Neural cell (in vitro differentiated cells): Measurements from ENCODE around the gene MYG1. TPM values are rescaled to one million over a fixed set of nuclear protein-coding genes. Genes with fewer than 3 reads are reported as not detected.
A peak's percentile ranks its signal among the peaks of the same experiment; 100 is the strongest.

Source experiments
- H2AFZ ChIP-seq: fragments of 200-600, 300-800 bp; sonication (generic), shearing (Covaris generic); 2 replicates; pipeline ENCODE4 v1.6.0; 2014; ENCODE audit warnings: low read depth, mild to moderate bottlenecking, antibody characterized with exemption, low read length, moderate library complexity
- H3F3A ChIP-seq: fragments of 200-600 bp; shearing (Covaris generic); 2 replicates; pipeline ENCODE4 v1.6.1; 2016; ENCODE audit warnings: mild to moderate bottlenecking, moderate library complexity, mixed read lengths, antibody characterized with exemption, low read length; ENCODE audit not compliant: insufficient read depth, poor library complexity, severe bottlenecking
- H3K27ac ChIP-seq: fragments of 200-600, 300-800 bp; sonication (generic), shearing (Covaris generic); 2 replicates; pipeline ENCODE4 v1.5.1; 2014; ENCODE audit warnings: mild to moderate bottlenecking, low read length, moderate library complexity
- H3K27me3 ChIP-seq: fragments of 300-800, 200-600 bp; sonication (generic), shearing (Covaris generic); 2 replicates; pipeline ENCODE4 v1.6.0; 2014; ENCODE audit warnings: mild to moderate bottlenecking, low read depth, low read length, moderate library complexity; ENCODE audit not compliant: insufficient read depth
- H3K36me3 ChIP-seq: fragments of 300-800, 200-600 bp; sonication (generic), shearing (Covaris generic); 2 replicates; pipeline ENCODE4 v1.5.1; 2014; ENCODE audit warnings: mild to moderate bottlenecking, antibody characterized with exemption, low read length, moderate library complexity; ENCODE audit not compliant: insufficient read depth
- H3K4me2 ChIP-seq: fragments of 300-800, 200-600 bp; sonication (generic), shearing (Covaris generic); 2 replicates; pipeline ENCODE4 v1.6.0; 2014; ENCODE audit warnings: mild to moderate bottlenecking, low read length
- H3K4me3 ChIP-seq: fragments of 300-800, 200-600 bp; sonication (generic), shearing (Covaris generic); 2 replicates; pipeline ENCODE4 v1.5.1; 2014; ENCODE audit warnings: mild to moderate bottlenecking, low read length, moderate library complexity
- H3K79me2 ChIP-seq: fragments of 200-600 bp; shearing (Covaris generic); replicated peaks from 2 replicates; pipeline ENCODE4 v1.6.0; 2014; ENCODE audit warnings: mild to moderate bottlenecking, low read length, moderate library complexity; ENCODE audit not compliant: insufficient read depth
- H3K9ac ChIP-seq: fragments of 300-800, 200-600 bp; sonication (generic), shearing (Covaris generic); 2 replicates; pipeline ENCODE4 v1.6.1; 2016; ENCODE audit warnings: mild to moderate bottlenecking, low read length, mixed read lengths
- H3K9me2 ChIP-seq: fragments of 200-600 bp; shearing (Covaris generic); 2 replicates; pipeline ENCODE4 v1.6.1; 2016; ENCODE audit warnings: mild to moderate bottlenecking, low read length, mixed read lengths; ENCODE audit not compliant: insufficient read depth
- H3K9me3 ChIP-seq: fragments of 200-600, 300-800 bp; sonication (generic), shearing (Covaris generic); 2 replicates; pipeline ENCODE4 v1.6.1; 2016; ENCODE audit warnings: mild to moderate bottlenecking, mixed run types, low read length, moderate library complexity, mixed read lengths
- H4K20me1 ChIP-seq: fragments of 200-600 bp; shearing (Covaris generic); 2 replicates; pipeline ENCODE4 v1.6.1; 2016; ENCODE audit warnings: mild to moderate bottlenecking, mixed run types; ENCODE audit not compliant: insufficient read depth
- EP300 ChIP-seq: fragments of 450-650 bp; conservative IDR thresholded peaks from 2 replicates; pipeline ENCODE4 v1.6.1; 2014; ENCODE audit warnings: antibody characterized with exemption, mild to moderate bottlenecking, moderate library complexity; ENCODE audit not compliant: poor library complexity, severe bottlenecking
- EZH2 ChIP-seq: fragments of 200-600, 300-800 bp; shearing (Covaris generic), sonication (generic); IDR thresholded peaks from 2 replicates; pipeline ENCODE4 v1.6.1; 2014; ENCODE audit warnings: antibody characterized with exemption, low read length, borderline replicate concordance, mild to moderate bottlenecking; ENCODE audit not compliant: insufficient read depth, poor library complexity, severe bottlenecking
- MXI1 ChIP-seq: fragments of 450-650 bp; conservative IDR thresholded peaks from 2 replicates; pipeline ENCODE4 v1.6.1; 2014; ENCODE audit warnings: antibody characterized with exemption, mild to moderate bottlenecking; ENCODE audit not compliant: poor library complexity, severe bottlenecking
- POLR2AphosphoS5 ChIP-seq: IDR thresholded peaks from 2 replicates; pipeline ENCODE4 v1.6.1; 2012
- RAD21 ChIP-seq: fragments of 450-650 bp; conservative IDR thresholded peaks from 2 replicates; pipeline ENCODE4 v1.6.1; 2014; ENCODE audit warnings: antibody characterized with exemption, mild to moderate bottlenecking, moderate library complexity
- SMC3 ChIP-seq: fragments of 450-650 bp; conservative IDR thresholded peaks from 2 replicates; pipeline ENCODE4 v1.6.1; 2014; ENCODE audit warnings: antibody characterized with exemption, mild to moderate bottlenecking, moderate library complexity; ENCODE audit not compliant: poor library complexity
- TAF1 ChIP-seq: IDR thresholded peaks from 2 replicates; pipeline ENCODE4 v1.6.1; 2012; ENCODE audit warnings: low read depth
- polyA plus RNA-seq: library from polyadenylated mRNA; depleted of rRNA; stranded (reverse); fragments of >200 nt; gene quantifications from 2 replicates; pipeline ENCODE4 v1.2.3, GENCODE V29; 2014
- TF ChIP-seq, protein P1 (sequence below): IDR thresholded peaks from 2 replicates; pipeline ENCODE4 v1.6.1; 2012; ENCODE audit warnings: borderline replicate concordance
- TF ChIP-seq, protein P2 (sequence below): fragments of 450-650 bp; IDR thresholded peaks from 2 replicates; pipeline ENCODE4 v1.5.1; 2014; ENCODE audit warnings: antibody characterized with exemption, mild to moderate bottlenecking, moderate library complexity; ENCODE audit not compliant: poor library complexity, severe bottlenecking

Gene MYG1
- polyA plus RNA-seq, 1 donor from 2014 or later = 70.5 TPM

DNA sequence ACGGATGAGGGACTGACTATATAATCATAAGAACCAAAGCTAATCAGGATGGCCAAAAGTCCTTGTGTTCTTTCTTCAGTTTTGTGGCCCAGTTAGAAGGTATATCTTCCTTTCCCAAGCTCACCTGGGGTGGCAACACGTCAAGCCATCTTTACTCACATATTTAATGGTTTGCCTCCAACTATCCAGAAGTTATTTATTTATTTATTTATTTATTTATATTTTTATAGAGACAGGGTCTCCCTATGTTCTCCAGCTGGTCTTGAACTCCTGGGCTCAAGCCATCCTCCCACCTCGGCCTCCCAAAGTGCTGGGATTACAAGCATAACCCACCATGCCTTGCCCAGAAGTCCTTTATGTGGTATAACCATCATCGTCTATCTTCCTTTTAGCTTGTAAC is 48.4 kb downstream of the MYG1 start:
- no peak overlapping the region for H3K4me2 ChIP-seq
- no peaks in the 10 kb centered on the region for H3K9me2 ChIP-seq
- no peaks in the 10 kb centered on the region for H3F3A ChIP-seq
- H4K20me1 ChIP-seq = no peaks in the 10 kb centered on the region
- no peaks in the 10 kb centered on the region for H3K79me2 ChIP-seq
- no peak overlapping the region for H3K27ac ChIP-seq
- no peaks in the 10 kb centered on the region for H3K9me3 ChIP-seq
- H3K27me3 ChIP-seq = no peaks in the 10 kb centered on the region
- no peak overlapping the region for H2AFZ ChIP-seq
- no peak overlapping the region for H3K9ac ChIP-seq
- TF ChIP-seq SMC3 = no peak
- TF ChIP-seq, protein P1, sequence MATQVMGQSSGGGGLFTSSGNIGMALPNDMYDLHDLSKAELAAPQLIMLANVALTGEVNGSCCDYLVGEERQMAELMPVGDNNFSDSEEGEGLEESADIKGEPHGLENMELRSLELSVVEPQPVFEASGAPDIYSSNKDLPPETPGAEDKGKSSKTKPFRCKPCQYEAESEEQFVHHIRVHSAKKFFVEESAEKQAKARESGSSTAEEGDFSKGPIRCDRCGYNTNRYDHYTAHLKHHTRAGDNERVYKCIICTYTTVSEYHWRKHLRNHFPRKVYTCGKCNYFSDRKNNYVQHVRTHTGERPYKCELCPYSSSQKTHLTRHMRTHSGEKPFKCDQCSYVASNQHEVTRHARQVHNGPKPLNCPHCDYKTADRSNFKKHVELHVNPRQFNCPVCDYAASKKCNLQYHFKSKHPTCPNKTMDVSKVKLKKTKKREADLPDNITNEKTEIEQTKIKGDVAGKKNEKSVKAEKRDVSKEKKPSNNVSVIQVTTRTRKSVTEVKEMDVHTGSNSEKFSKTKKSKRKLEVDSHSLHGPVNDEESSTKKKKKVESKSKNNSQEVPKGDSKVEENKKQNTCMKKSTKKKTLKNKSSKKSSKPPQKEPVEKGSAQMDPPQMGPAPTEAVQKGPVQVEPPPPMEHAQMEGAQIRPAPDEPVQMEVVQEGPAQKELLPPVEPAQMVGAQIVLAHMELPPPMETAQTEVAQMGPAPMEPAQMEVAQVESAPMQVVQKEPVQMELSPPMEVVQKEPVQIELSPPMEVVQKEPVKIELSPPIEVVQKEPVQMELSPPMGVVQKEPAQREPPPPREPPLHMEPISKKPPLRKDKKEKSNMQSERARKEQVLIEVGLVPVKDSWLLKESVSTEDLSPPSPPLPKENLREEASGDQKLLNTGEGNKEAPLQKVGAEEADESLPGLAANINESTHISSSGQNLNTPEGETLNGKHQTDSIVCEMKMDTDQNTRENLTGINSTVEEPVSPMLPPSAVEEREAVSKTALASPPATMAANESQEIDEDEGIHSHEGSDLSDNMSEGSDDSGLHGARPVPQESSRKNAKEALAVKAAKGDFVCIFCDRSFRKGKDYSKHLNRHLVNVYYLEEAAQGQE = no peak
- no peak for TF ChIP-seq TAF1
- TF ChIP-seq EP300 = no peak
- no peak for TF ChIP-seq MXI1
- no peak for TF ChIP-seq RAD21
- TF ChIP-seq, protein P2, sequence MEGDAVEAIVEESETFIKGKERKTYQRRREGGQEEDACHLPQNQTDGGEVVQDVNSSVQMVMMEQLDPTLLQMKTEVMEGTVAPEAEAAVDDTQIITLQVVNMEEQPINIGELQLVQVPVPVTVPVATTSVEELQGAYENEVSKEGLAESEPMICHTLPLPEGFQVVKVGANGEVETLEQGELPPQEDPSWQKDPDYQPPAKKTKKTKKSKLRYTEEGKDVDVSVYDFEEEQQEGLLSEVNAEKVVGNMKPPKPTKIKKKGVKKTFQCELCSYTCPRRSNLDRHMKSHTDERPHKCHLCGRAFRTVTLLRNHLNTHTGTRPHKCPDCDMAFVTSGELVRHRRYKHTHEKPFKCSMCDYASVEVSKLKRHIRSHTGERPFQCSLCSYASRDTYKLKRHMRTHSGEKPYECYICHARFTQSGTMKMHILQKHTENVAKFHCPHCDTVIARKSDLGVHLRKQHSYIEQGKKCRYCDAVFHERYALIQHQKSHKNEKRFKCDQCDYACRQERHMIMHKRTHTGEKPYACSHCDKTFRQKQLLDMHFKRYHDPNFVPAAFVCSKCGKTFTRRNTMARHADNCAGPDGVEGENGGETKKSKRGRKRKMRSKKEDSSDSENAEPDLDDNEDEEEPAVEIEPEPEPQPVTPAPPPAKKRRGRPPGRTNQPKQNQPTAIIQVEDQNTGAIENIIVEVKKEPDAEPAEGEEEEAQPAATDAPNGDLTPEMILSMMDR = no peak
- no peak for TF ChIP-seq EZH2
- no peak for TF ChIP-seq POLR2AphosphoS5
- H3K4me3 ChIP-seq = no peak overlapping the region
- no peaks in the 10 kb centered on the region for H3K36me3 ChIP-seq

DNA sequence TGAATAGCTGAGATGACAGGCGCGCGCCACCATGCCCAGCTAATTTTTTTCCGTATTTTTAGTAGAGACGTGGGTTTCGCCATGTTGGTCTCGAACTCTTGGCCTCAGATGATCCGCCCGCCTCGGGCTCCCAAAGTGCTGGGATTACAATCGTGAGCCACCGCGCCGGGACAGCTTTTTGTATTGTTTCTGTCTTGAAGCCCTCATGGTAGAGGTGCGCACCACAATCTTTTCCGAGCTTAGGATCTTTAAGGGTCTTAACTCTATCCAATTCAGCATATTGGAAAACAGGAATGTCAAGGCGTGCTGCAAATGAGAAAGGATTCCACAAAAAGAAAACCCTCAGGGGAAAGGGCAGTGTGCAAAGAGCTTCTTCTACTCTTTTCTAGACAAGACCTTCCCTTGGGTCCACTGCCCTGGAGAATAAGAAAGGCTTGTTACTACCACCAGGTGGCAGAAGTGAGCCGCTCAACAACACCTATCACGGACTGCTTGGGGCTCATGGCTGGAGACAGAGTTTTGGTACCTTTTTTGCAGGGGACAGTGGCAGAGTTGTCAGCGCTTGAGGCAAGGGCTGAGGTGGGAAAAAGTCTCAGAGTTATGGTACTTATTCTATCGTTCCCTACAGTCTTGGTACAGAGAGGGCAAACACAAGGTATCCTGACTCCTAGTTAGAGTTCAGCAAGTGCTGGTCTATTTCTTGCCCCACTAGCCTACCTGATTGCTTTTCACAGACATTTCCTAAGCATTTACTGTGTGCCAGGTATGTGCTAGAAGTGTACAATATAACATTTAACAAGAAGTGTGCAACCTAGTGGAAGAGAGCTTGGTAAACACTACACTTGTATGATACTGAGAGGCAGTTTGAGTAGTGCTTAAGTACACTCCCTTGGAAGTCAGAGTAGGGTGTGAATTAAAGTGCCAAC is 53.1 kb downstream of the MYG1 start:
- Histone ChIP-seq H3K27me3 (no peaks in the 10 kb centered on the region), H2AFZ (no peak overlapping the region), H3K9ac (no peak overlapping the region), H3K4me3 (no peak overlapping the region), H3K79me2 (no peaks in the 10 kb centered on the region), H3K36me3 (no peaks in the 10 kb centered on the region), H3K9me2 (no peaks in the 10 kb centered on the region), H3F3A (no peaks in the 10 kb centered on the region), H3K9me3 (no peaks in the 10 kb centered on the region), H3K27ac (no peak overlapping the region), H4K20me1 (no peaks in the 10 kb centered on the region), H3K4me2 (no peak overlapping the region)
- TF ChIP-seq EP300 (no peak), SMC3 (peak; percentile 92), EZH2 (no peak), MXI1 (no peak), TAF1 (no peak), POLR2AphosphoS5 (no peak), RAD21 (peak; percentile 87)
- TF ChIP-seq, protein P1 = no peak
- TF ChIP-seq, protein P2 = peak; percentile 87
